ENCODE data around the gene KIAA0232.
A peak's percentile ranks its signal among the peaks of the same experiment; 100 is the strongest.

The KIAA0232 gene, protein sequence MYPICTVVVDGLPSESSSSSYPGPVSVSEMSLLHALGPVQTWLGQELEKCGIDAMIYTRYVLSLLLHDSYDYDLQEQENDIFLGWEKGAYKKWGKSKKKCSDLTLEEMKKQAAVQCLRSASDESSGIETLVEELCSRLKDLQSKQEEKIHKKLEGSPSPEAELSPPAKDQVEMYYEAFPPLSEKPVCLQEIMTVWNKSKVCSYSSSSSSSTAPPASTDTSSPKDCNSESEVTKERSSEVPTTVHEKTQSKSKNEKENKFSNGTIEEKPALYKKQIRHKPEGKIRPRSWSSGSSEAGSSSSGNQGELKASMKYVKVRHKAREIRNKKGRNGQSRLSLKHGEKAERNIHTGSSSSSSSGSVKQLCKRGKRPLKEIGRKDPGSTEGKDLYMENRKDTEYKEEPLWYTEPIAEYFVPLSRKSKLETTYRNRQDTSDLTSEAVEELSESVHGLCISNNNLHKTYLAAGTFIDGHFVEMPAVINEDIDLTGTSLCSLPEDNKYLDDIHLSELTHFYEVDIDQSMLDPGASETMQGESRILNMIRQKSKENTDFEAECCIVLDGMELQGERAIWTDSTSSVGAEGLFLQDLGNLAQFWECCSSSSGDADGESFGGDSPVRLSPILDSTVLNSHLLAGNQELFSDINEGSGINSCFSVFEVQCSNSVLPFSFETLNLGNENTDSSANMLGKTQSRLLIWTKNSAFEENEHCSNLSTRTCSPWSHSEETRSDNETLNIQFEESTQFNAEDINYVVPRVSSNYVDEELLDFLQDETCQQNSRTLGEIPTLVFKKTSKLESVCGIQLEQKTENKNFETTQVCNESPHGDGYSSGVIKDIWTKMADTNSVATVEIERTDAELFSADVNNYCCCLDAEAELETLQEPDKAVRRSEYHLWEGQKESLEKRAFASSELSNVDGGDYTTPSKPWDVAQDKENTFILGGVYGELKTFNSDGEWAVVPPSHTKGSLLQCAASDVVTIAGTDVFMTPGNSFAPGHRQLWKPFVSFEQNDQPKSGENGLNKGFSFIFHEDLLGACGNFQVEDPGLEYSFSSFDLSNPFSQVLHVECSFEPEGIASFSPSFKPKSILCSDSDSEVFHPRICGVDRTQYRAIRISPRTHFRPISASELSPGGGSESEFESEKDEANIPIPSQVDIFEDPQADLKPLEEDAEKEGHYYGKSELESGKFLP (N-terminal part only)

DNA sequence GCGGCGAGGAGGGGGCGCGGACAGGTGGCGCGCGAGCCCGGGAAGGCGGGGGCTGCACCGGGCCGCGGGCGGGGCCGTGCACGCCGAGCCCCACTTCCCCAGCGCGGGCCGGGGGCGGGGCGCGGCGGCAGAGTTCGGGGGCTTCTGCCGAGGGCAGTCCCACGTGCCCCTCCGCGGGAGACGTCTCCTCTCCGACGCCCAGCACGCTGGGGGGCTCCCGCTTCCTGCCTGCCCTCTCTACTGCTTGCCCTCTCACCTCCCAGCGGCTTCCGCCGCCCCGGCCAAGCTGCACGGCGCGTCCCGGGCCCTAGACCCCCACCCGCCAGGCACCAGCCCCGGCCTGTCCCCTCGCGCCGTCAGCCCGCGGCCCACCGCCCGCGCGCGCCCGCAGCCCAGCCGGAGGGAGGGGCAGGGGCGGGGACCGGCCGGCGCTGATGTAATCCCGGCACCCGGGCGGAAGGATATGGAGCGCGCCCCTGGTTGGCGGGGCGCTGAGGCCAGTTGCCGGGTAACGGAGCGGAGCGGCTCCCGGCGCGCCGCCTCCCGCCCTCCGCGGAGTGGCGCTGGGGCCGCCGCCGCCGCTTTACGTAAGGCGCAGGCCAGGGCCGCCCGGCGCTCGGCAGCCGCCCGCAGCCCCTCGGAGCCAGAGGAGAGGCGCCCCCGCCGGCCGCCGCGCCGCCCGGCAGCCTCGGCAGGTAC lies at the start of gene KIAA0232:
Gene KIAA0232, plus strand, starts transcription at position 581 of the 699 bp plus-strand sequence. CDS start 41,727 bp downstream, outside the sequence.
- peak; percentile 50; the same call in 1 of the 2 replicates for TF ChIP-seq L3MBTL2 (conservative IDR thresholded peaks at IDR 0.05)
- TF ChIP-seq, protein P1, sequence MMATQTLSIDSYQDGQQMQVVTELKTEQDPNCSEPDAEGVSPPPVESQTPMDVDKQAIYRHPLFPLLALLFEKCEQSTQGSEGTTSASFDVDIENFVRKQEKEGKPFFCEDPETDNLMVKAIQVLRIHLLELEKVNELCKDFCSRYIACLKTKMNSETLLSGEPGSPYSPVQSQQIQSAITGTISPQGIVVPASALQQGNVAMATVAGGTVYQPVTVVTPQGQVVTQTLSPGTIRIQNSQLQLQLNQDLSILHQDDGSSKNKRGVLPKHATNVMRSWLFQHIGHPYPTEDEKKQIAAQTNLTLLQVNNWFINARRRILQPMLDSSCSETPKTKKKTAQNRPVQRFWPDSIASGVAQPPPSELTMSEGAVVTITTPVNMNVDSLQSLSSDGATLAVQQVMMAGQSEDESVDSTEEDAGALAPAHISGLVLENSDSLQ (IDR thresholded peaks at IDR 0.05): no peak
- no peak for TF ChIP-seq BHLHE40 (IDR thresholded peaks at IDR 0.05; ENCODE audit: borderline replicate concordance)
- peak; percentile 14; the same call in 1 of the 2 replicates for TF ChIP-seq ARNT (IDR thresholded peaks at IDR 0.05)
- peak; percentile 78; the same call in 1 of the 2 replicates for TF ChIP-seq LEF1 (IDR thresholded peaks at IDR 0.05; ENCODE audit: borderline replicate concordance)
- TF ChIP-seq FOXM1 (IDR thresholded peaks at IDR 0.05; ENCODE audit: borderline replicate concordance): peak; percentile 49; the same call in 1 of the 2 replicates
- DNase-seq (ENCODE audit: extremely low spot score): peak; percentile 94
- CTCF ChIA-PET: no interaction called here
- POLR2A ChIA-PET: interaction anchor here (1.0 to 3.5 kb wide), 7 partner anchors 11 to 129 kb away, joined by 3 to 20 read pairs (median 6); a partner anchor contains a TSS

DNA sequence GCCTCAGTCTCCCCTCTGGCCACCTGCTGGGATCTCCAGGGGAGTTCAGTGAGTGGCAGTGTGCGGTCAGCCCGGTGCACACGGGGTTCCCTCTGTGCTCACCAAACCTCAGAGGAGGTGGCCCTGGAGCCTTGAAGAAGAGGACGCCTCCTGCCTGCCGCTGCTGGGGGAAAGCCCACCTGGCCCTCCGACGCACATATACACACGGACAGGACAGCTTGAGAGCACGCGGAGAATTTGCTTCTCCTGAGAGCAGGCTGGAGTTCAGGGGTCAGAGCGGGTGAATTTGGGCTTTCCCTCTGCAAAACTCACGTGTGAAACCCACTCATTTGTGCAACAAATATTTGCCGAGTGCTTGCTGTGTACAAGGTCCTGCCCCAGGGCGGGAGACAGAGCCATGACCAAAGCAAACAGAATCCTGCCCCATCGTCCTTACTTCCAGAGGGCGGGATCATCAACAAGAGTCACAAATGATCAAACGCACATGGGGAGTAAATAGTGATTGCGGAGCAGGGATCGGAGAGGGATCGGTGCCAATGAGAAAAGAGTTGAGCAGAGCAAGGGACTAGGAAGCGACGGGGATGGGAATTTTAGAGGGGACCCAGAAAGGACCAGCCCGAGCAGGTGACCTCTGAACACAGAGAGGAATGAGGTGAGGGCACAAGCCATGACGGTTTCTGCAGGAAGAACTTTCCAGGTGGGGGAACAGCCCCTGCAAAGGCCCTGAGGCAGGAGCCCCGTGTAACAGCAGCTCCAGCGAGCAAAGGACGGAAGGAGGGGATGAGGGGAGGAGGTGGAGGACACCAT lies 49.0 kb upstream of the KIAA0232 start:
- DNase-seq (ENCODE audit: extremely low spot score): no peak
- POLR2A ChIA-PET: no interaction called here
- TF ChIP-seq, protein P1 (IDR thresholded peaks at IDR 0.05): no peak
- TF ChIP-seq FOXA1 (IDR thresholded peaks at IDR 0.05): no peak
- no peak for TF ChIP-seq SP1 (IDR thresholded peaks at IDR 0.05)
- no peak for TF ChIP-seq NFRKB (IDR thresholded peaks at IDR 0.05)
- TF ChIP-seq LEF1 (IDR thresholded peaks at IDR 0.05; ENCODE audit: borderline replicate concordance): no peak
- TF ChIP-seq TARDBP (IDR thresholded peaks at IDR 0.05): no peak
- no peak for TF ChIP-seq FOXM1 (IDR thresholded peaks at IDR 0.05; ENCODE audit: borderline replicate concordance)
- no peak for TF ChIP-seq ARNT (IDR thresholded peaks at IDR 0.05)
- no peak for TF ChIP-seq HDGF (IDR thresholded peaks at IDR 0.05; ENCODE audit: borderline replicate concordance)
- TF ChIP-seq L3MBTL2 (conservative IDR thresholded peaks at IDR 0.05): no peak
- TF ChIP-seq CTBP1 (IDR thresholded peaks at IDR 0.05; ENCODE audit: borderline replicate concordance): no peak
- no peak for TF ChIP-seq ELF4 (IDR thresholded peaks at IDR 0.05)
- TF ChIP-seq BHLHE40 (IDR thresholded peaks at IDR 0.05; ENCODE audit: borderline replicate concordance): no peak
- TF ChIP-seq ZNF384 (IDR thresholded peaks at IDR 0.05): no peak
- CTCF ChIA-PET: no interaction called here

DNA sequence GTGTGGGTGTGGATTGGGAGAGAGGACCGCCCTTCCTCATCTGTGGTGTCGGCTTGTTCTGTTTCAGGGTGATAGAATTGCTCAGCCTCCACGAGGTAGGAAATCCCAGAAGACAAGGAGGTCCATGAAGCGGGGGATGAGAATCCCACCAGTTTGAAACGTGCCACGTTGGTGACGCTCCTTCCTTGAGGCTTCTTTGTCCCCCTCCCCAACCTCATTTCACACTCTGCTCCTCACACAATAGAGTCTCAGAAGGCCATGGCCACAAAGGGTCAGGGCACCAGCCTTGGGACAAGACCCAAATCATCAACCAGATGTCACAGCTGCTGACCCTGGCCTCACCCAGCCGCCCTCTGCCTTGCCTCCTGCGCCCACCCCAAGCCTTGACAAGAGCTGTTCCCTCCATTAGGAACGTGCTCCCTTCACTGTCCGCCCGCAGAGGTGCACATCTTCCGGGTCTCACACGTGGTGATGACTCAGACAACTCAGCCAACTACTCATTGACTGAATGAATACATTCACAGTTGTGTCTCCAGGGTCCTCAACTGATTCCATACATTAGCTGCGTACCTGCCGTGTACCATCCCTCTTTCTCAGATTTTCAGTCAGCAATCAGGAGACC lies 48.3 kb upstream of the KIAA0232 start:
- POLR2A ChIA-PET: interaction anchor here (1.6 kb wide), 1 partner anchor 175 kb away, joined by 3 read pairs; no protein-coding TSS in a partner anchor
- CTCF ChIA-PET: no interaction called here
- DNase-seq (ENCODE audit: extremely low spot score): no peak
- TF ChIP-seq BHLHE40 (IDR thresholded peaks at IDR 0.05; ENCODE audit: borderline replicate concordance) (no peak), ZNF384 (IDR thresholded peaks at IDR 0.05) (no peak), TARDBP (IDR thresholded peaks at IDR 0.05) (no peak), FOXK2 (IDR thresholded peaks at IDR 0.05) (no peak), FOXM1 (IDR thresholded peaks at IDR 0.05; ENCODE audit: borderline replicate concordance) (no peak), SUZ12 (IDR thresholded peaks at IDR 0.05) (no peak), ELF4 (IDR thresholded peaks at IDR 0.05) (no peak), ARNT (IDR thresholded peaks at IDR 0.05) (no peak), FOXA1 (IDR thresholded peaks at IDR 0.05) (no peak), NFRKB (IDR thresholded peaks at IDR 0.05) (no peak), SP1 (IDR thresholded peaks at IDR 0.05) (no peak), CTBP1 (IDR thresholded peaks at IDR 0.05; ENCODE audit: borderline replicate concordance) (no peak), L3MBTL2 (conservative IDR thresholded peaks at IDR 0.05) (no peak), LEF1 (IDR thresholded peaks at IDR 0.05; ENCODE audit: borderline replicate concordance) (no peak), HDGF (IDR thresholded peaks at IDR 0.05; ENCODE audit: borderline replicate concordance) (no peak)
- TF ChIP-seq, protein P1 (IDR thresholded peaks at IDR 0.05): no peak

DNA sequence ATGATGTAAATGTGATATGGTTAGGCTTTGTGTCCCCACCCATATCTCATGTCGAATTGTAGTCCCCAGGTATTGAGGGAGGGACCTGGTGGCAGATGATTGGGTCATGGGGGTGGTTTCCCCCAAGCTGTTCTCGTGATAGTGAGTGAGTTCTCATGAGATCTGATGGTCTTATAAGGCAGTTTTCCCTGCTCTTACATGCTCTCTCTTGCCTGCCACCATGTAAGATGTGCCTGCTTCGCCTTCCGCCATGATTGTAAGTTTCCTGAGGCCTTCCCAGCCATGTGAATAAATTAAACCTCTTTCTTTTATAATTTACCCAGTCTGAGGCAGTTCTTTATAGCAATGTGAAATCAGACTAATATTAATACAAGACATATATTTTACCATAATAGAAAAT lies 42.6 kb upstream of the KIAA0232 start:
- CTCF ChIA-PET: no interaction called here
- POLR2A ChIA-PET: no interaction called here
- no peak for DNase-seq (ENCODE audit: extremely low spot score)
- no peak for TF ChIP-seq FOXK2 (IDR thresholded peaks at IDR 0.05)
- TF ChIP-seq FOXA1 (IDR thresholded peaks at IDR 0.05): no peak
- no peak for TF ChIP-seq FOXM1 (IDR thresholded peaks at IDR 0.05; ENCODE audit: borderline replicate concordance)

All from HEK293T (cell line).